ENCODE results near the gene ASPHD1.
A peak's percentile ranks its signal among the peaks of the same experiment; 100 is the strongest.
"Not testable (repeated sequence)": the region's sequence is repeated elsewhere in the genome, so short reads cannot be mapped to it uniquely, and the experiment has no call there.

The ASPHD1 gene

DNA sequence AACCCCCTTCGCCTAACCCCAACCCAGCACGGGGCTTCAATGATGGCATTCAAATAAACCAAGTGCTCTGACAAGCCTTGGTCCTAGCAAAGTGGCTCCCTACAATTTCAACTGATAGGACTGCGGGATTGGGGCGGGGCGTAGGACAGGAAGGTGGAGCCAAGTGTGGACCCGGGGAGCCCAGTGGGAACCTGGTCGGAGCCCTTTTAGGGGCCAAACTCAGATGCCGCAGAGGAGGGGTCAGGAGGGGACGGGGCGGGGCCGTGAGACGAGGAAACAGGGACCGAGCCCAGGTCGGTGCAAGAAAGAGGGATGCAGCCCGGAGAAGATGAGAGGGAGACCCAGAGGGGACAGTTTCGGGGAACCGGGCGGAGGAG, 24.1 kb upstream of the ASPHD1 start:
- no peak for DNase-seq
- in situ Hi-C loops (cut with HindIII; ENCODE audit: low pct_ligation_motif_present, low pct_unique_long_range_greater_than_20kb, low sequenced_read_pairs) = no loop called here

DNA sequence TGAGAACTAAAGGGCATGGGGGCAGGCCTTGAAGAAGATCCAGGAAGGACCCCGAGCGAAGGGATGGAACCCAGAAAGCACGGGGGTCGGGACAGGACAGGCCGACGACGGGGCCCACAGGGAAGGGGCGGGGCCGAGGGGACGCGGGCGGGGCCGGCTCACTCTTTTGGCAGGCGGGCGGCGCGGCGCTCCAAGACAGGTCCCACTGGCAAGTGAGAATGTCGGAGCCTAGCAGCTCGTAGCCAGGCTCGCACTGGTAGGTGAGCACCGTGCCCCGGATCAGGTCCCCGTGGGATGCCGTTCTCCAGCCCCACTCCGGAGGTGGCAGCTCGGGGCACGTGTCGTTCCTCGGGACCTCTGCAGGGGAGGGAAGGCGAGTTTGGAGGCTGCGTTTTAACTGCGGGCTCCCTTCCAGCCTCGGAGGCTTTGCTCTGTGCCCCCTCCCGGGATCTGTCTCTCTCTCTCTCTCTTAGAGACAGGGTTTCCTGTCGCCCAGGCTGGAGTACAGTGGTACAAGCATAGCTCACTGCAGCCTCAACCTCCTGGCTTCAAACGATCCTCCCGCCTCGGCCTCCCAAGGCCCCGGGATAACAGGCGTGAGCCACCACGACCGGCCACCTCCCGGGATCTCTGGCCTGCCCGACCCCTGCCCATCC, 23.6 kb upstream of the ASPHD1 start:
- in situ Hi-C loops (cut with HindIII; ENCODE audit: low pct_ligation_motif_present, low pct_unique_long_range_greater_than_20kb, low sequenced_read_pairs) = no loop called here
- DNase-seq = no peak

DNA sequence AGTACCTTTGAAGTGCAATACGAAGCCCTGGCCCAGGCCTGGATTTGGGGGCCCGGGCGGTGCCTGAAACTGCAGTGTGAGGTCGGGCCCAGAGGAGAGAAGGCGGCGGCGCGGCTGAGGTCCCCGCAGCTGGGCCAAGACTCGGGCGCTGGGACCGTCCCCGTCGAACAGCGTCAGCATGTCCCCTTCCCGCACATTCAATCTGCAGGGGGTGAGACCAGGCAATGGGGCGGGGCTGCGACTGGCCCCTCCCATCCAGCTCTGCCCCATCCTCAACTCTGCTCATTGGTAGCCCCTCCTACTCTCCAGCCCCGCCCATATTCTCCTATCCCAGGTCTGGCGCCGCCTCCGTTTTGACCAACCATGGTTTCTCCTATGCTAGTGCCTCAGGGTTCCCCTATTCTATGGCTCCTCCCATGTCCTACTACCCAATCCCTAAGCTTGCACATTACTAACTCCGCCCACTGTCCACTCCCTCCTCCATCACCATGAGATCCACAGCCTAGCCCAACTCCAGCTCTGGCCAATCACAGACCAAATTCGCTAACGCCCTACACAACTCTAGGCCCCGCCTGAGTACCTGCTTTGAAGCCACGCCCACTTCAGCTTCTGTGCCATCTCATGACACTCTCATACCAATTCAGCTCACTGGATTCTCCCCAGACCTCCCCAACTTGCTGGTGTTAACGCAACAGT, 22.9 kb upstream of the ASPHD1 start:
- peak; percentile 22 for DNase-seq
- in situ Hi-C loops (cut with HindIII; ENCODE audit: low pct_ligation_motif_present, low pct_unique_long_range_greater_than_20kb, low sequenced_read_pairs) = no loop called here

DNA sequence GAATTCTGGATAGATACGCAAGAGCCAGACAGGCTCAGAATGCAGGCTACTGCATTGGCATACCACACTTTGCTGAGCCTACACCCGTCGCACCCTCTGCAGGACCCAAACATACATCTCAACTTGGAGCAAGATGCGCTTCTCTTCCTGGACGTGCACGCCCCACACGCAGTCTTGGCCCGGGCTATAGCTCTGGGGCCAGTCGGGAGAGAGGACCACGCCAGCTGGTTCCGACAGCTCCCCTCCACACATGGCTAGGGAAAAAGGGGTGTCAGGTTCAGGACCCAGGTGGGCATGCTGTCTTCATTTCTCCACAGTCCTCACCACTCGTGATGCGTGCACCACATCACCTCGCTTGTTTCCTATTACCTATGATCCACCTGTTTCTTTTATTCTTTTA, 22.1 kb upstream of the ASPHD1 start:
- in situ Hi-C loops (cut with HindIII; ENCODE audit: low pct_ligation_motif_present, low pct_unique_long_range_greater_than_20kb, low sequenced_read_pairs) = no loop called here
- no peak for DNase-seq

DNA sequence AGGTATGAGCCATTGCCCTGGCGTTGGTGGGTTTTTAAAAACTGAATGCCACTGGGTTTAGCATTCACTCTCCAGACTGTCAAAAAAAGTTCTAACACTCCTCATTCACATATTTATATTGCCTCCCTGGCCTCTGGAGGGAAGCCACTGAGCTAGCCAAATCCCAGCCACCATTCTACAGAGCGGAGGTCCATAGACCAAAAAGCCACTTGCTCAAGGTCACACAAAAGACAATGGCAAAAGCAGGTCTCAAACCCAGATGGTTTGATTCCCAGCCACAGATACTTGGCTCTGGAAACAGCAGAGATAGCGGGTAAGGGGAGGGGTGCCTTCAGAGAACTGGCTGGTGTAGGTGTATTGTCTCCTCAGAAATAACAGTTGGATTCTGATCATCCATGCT, 19.2 kb upstream of the ASPHD1 start:
- in situ Hi-C loops (cut with HindIII; ENCODE audit: low pct_ligation_motif_present, low pct_unique_long_range_greater_than_20kb, low sequenced_read_pairs) = no loop called here
- DNase-seq = no peak

DNA sequence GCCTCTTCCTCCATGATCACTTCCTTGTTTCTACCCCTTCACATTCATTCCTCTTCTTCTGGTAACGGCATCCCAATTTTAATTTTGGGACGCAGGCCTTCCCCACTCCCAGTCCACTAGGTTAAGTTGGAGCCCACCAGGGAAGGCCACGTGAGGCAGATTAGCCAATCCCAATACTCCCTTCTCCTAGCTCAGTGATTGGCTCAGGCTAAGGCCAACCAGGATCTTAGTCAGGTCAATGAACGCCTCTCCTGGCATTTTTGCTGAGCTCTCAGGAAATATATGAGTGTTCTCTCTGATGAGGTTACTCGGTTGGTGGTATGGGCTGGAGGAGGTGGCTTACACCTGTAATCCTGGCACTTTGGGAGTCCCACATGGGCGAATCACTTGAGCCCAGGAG, 16.3 kb upstream of the ASPHD1 start:
- in situ Hi-C loops (cut with HindIII; ENCODE audit: low pct_ligation_motif_present, low pct_unique_long_range_greater_than_20kb, low sequenced_read_pairs) = no loop called here
- DNase-seq = no peak

DNA sequence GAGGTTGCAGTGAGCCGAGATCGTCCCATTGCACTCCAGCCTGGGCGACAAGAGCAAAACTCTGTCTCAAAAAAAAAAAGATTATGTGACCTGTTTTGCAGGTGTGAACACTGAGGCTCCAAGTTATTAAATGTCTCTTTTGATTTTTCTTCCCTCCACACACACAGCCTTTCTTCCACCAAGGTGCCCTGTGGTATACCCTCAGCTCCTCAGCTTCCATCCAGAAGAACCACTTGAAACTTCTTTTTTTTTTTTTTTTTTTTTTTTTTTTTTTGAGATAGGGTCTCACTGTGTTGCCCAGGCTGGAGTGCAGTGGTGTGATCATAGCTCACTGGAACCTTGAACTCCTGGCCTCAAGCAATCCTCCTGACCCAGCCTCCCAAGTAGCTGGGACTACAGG, 10.9 kb upstream of the ASPHD1 start:
- DNase-seq; in situ Hi-C loops (cut with HindIII; ENCODE audit: low pct_ligation_motif_present, low pct_unique_long_range_greater_than_20kb, low sequenced_read_pairs): not testable (repeated sequence)

DNA sequence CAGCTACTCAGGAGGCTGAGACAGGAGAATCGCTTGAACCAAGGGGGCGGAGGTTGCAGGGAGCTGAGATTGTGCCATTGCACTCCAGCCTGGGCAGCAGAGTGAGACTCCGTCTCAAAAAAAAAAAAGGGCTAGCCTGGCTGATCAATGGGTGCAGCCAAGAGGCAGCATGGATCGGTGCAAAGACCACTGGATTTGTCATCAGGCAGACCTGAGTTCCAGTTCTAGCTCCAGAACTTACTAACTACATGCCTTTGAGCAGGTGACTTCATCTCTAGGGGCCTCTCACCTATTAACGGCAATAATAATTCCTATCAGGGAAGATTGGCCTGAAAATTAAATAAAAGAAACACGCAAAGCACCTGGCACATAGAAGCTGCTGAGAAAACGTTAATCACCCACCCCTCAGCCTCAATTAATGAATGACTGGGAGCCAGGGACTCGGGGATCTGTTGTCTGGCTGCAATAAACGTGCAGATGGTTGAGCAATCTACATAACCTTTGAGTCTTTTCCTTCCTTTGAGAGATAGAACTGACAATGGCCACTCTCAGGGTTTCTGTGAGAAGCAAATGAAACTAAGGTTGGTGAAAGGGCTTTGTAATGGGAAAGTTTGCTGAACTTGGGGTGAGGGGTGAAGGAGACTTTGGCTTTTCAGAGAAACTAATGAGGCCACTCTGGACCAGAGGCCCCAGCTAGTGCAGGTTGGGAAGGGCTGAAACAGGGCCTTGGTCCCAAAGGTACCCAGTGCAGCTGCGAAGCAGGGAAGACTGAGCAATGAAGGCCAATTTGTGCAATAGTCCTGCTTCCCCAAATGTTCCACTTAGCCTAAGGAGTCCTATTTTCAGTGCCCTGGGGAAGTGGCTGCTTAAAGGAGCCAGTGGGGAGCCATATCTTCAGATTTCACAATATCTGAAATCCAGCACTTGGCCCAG, 8.5 kb upstream of the ASPHD1 start:
- in situ Hi-C loops (cut with HindIII; ENCODE audit: low pct_ligation_motif_present, low pct_unique_long_range_greater_than_20kb, low sequenced_read_pairs) = no loop called here
- DNase-seq = no peak

DNA sequence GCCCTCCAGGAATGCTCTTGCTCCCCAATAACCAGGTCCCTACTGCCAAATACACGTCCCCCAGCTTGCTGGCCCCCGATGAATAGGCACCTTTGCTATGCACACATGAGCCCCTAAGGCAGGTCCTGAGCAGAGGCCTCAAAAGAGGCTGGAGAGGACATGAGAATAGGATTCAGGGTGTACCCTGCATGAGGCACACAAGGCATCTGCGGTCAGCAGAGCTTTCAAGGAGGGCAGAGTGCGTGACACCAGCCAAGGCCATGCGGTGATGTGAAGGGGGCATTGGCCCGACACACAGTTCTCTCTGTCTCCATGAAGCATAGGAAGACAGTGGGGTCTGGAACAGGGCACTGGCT, 7.9 kb upstream of the ASPHD1 start:
- in situ Hi-C loops (cut with HindIII; ENCODE audit: low pct_ligation_motif_present, low pct_unique_long_range_greater_than_20kb, low sequenced_read_pairs) = no loop called here
- DNase-seq = no peak

DNA sequence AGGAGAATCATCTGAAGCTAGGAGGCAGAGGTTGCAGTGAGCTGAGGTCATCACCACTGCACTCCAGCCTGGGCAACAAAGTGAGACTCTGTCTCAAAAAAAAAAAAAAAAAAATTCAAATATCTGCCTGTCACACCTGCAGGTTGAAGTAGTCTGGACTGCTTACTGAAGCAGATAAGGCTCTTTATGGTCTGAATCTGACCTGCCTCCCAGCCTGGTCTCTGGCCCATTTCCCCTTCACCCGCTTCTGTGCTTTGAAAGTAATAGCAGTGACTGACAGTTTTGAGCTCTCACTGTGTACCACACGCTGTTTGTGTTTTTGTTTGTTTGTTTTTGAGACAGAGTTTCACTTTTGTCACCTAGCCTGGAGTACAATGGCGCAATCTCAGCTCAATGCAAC, 6.7 kb upstream of the ASPHD1 start:
- DNase-seq = no peak
- in situ Hi-C loops (cut with HindIII; ENCODE audit: low pct_ligation_motif_present, low pct_unique_long_range_greater_than_20kb, low sequenced_read_pairs) = no loop called here

DNA sequence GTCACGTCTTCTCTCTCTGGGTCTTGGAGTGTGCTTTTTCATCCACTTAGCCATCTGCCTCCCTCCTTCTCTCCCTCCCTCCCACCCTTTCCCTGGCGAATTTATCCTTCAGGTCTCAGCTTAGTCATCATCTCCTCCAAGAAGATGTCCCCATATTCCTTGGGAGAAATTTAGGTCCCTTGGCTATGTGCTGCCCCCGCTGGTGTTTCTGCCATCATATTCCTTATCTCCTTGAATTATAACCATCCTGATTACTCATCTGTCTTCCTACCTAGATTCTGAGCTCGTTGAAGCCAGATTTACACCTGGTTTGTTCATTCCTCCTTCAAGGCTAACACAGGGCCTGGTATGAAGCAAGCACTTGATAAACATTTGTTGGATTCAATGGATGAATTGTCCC, 5.9 kb upstream of the ASPHD1 start:
- no peak for DNase-seq
- in situ Hi-C loops (cut with HindIII; ENCODE audit: low pct_ligation_motif_present, low pct_unique_long_range_greater_than_20kb, low sequenced_read_pairs) = no loop called here

DNA sequence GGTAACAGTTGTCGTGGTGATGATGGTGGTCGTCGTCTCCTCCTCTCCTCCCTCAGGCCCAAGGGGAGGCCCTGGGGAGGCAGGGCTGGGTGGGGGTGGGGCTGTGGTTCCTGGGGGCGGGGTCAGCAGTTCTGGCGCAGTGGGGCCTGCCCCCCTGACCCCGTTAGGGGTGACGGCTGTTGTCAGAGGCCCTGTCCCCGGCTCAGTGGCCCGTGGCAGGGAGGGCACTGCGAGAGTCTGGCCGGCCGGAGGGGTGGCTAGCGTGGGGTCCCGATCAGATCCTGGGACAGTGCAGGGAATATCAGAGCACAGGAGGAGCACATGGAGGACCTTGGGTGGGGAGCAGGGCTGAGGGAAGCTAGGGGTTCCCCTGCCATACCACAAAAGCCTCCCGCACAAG, 3.4 kb upstream of the ASPHD1 start:
- no peak for DNase-seq
- in situ Hi-C loops (cut with HindIII; ENCODE audit: low pct_ligation_motif_present, low pct_unique_long_range_greater_than_20kb, low sequenced_read_pairs) = no loop called here

DNA sequence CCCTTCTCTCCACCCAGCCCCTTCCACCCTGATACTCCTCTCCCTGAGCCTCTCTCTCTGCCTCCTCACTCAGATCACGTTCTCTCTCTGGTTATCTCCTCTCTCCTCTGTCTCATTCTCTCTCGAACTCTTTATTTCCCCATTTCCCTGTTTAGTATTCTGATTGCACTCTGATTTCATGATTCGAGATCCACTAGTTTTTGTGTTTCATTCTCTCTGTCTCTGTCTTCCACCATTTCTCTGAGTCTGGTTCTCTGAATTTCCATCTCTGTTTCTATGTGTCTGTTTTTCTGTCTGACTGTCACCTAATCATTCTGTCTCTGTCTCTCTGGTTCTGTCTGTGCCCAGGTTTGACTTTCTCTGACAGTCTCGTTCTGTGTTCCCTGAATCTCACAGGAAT, 3.0 kb upstream of the ASPHD1 start:
- in situ Hi-C loops (cut with HindIII; ENCODE audit: low pct_ligation_motif_present, low pct_unique_long_range_greater_than_20kb, low sequenced_read_pairs) = no loop called here
- no peak for DNase-seq

DNA sequence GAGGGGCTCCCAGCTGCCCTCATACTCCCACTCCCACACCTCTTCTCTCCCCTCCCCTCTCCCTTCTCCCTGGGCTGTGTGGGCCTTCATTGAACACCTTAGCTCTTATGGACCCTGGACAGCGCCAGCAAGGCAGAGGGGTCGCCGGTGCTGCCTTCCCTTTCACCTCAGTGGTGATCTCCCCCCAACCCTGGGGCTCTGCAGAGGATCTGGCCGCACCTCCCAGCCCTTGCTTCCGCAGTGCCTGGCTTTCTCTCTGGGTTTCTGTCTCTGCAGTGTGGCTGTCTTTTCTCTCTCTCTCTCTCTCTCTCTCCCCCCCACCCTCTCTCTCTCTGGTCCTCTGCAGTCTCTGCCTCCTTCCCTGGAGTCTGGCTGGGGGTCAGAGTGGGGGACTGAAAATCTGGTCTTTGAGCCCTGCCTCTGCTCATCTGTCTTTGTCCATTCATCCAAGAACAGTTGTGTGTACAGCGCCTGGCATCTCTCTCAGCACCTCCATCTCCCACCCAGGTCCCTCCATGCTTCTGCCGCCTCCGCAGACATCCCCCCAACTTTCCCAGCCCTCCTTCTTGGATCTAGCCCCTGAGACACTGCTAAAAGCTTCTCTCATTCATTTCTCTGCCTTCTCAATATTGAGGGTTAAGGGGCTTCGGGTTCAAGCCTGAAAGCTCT, 2.0 kb upstream of the ASPHD1 start:
- DNase-seq = no peak
- in situ Hi-C loops (cut with HindIII; ENCODE audit: low pct_ligation_motif_present, low pct_unique_long_range_greater_than_20kb, low sequenced_read_pairs) = no loop called here

DNA sequence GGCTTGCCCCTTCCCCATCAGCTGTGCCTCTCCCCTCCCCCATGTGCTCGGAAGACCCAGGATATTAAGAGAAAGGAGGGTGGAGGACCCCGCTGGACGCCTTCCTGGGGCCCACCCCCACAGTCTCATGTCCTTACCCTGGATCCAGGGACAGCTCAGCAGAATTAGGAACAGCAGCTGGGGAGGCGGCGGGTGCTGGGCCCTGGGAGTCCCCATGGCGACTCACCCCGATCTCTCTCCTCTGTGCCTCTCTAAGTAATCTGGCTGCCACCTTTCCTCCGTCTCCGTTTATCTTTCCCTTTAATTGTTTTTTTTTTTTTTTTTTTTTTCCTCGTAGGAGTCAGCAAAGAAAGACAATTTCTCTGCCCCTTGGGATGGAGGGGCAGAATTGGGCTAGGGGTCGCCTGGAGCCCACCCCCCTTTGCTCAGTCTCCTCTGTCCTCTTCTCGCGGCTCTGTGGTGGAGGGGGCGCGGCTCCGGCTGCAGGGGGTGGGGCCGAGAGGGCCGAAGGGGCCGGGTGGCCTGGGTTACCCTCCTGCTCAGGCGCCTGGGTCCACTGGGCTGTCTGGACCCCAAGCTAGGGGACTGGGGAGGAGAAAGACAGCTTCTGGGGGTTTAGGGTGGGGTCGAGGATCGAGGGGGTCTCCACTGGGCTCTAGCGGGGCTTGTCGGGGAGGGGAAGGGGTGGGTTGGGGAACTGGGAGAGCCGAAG, 1.3 kb upstream of the ASPHD1 start:
- peak; percentile 73 for DNase-seq

DNA sequence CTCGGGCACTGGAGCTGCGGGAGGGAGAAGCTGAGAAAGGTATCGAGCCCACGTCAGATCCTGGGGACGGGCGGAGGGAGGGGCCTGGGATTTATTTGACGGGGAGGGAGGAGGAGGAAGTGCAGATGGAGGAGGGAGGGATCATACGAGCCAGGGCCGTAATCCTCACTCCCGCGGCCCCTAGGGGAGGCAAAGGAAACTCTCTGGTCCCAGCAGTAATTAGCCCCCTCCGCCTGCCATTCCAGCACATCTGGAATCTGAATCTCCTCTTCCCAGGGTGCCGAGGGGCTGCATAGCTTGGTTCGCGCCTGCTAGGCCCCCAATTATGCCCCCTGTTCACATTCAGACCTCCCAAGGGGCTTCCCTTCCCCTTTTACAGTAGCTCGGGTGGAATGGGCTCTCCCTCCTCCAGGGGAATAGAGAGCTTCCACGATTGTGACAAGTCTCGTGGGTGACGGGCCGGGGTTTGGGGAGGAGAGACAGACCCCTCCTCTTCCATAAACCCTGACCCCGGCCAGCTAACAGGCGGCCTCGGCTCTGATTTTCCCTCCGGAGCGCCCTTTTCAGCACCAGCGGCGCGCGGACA, 679 bp upstream of the ASPHD1 start, which contains the start of gene SEZ6L2:
SEZ6L2 (minus strand) TSS at position 35 of the 586 bp plus-strand sequence. CDS start 531 bp downstream, outside the sequence.
- DNase-seq = peak; percentile 99
- in situ Hi-C loops (cut with HindIII; ENCODE audit: low pct_ligation_motif_present, low pct_unique_long_range_greater_than_20kb, low sequenced_read_pairs) = no loop called here

More for the DNA sequence above, 1.3 kb upstream of the ASPHD1 start:
- in situ Hi-C loops (cut with HindIII; ENCODE audit: low pct_ligation_motif_present, low pct_unique_long_range_greater_than_20kb, low sequenced_read_pairs) = no loop called here

DNA sequence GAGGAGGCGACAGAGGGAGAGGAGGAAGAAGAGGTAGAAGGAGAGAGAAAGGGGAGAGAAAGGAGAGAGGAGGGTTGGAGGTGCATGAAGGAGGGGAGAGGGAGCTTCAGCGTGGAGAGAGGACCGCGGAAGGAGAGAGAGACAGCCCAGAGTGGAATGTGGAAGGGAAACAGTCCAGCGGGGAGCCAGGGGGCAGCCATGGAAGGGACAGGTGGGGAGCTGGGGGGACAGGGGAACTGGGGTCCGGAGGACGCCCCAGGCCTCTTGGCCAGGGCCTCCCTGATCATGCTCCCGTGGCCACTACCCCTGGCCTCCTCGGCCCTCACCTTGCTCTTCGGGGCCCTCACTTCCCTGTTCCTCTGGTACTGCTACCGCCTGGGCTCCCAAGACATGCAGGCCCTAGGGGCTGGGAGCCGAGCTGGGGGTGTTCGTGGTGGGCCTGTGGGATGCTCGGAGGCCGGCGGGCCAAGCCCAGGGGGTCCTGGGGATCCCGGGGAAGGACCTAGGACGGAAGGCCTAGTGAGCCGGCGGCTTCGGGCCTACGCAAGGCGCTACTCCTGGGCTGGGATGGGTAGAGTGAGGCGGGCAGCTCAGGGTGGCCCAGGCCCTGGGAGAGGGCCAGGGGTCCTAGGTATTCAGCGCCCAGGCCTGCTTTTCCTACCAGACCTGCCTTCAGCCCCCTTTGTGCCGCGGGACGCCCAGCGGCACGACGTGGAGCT, 759 bp downstream of the ASPHD1 start:
- in situ Hi-C loops (cut with HindIII; ENCODE audit: low pct_ligation_motif_present, low pct_unique_long_range_greater_than_20kb, low sequenced_read_pairs) = no loop called here

DNA sequence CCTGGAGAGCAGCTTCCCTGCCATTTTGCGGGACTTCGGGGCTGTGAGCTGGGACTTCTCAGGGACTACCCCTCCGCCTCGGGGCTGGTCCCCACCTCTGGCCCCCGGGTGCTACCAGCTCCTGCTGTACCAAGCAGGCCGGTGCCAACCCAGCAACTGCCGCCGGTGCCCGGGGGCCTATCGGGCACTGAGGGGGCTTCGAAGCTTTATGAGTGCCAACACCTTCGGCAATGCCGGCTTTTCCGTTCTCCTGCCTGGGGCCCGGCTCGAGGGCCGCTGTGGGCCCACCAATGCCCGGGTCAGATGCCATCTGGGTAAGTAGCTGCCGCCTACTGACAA, 1.3 kb downstream of the ASPHD1 start:
- in situ Hi-C loops (cut with HindIII; ENCODE audit: low pct_ligation_motif_present, low pct_unique_long_range_greater_than_20kb, low sequenced_read_pairs) = no loop called here
- no peak for DNase-seq

More for the DNA sequence above, 759 bp downstream of the ASPHD1 start:
- DNase-seq = peak; percentile 59

Measured in ACHN (cell line).